Skeletal muscle satellite cell (primary cell): ENCODE measurements around the gene BORCS5.
A peak's percentile ranks its signal among the peaks of the same experiment; 100 is the strongest.

Source experiments
- H3K27me3 ChIP-seq: 2 replicates; pipeline ENCODE4 v1.7.0; 2013; ENCODE audit warnings: low read length; ENCODE audit not compliant: control insufficient read depth, insufficient read depth
- H3K36me3 ChIP-seq: 2 replicates; pipeline ENCODE4 v1.7.0; 2013; ENCODE audit warnings: mild to moderate bottlenecking, control low read depth, low read length; ENCODE audit not compliant: insufficient read depth
- H3K4me1 ChIP-seq: 2 replicates; pipeline ENCODE4 v1.7.0; 2013; ENCODE audit warnings: low read length; ENCODE audit not compliant: control insufficient read depth, insufficient read depth
- H3K4me2 ChIP-seq: 2 replicates; pipeline ENCODE4 v1.7.0; 2013; ENCODE audit warnings: mild to moderate bottlenecking, low read length
- H3K4me3 ChIP-seq: 2 replicates; pipeline ENCODE4 v1.7.0; 2013; ENCODE audit warnings: low read length
- H3K9ac ChIP-seq: 2 replicates; pipeline ENCODE4 v1.7.0; 2013; ENCODE audit warnings: mild to moderate bottlenecking, low read depth, low read length, moderate library complexity
- H3K9me3 ChIP-seq: replicated peaks from 2 replicates; pipeline ENCODE4 v1.7.0; 2013; ENCODE audit warnings: mild to moderate bottlenecking, control low read depth, low read length

BORCS5 gene

DNA sequence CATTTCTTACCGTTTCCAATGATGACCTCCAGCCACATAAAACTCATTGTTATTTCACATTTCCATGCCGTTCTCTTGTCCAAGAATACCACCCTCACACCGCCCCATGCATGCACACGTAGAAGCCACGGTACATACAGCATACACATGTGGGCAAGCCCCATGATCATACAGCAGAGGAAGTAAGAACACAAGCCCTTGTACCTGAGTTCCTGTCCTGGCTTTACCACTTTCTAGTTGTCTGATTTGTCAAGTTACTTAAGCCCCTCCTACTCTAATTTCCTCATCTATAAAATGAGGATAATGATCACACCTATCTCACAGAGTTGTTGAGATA lies 145.9 kb downstream of the BORCS5 start:
- Histone ChIP-seq H3K4me2 (no peak overlapping the region), H3K4me3 (no peak overlapping the region), H3K9me3 (no peaks in the 10 kb centered on the region), H3K36me3 (no peaks in the 10 kb centered on the region), H3K9ac (no peak overlapping the region), H3K27me3 (no peaks in the 10 kb centered on the region), H3K4me1 (peaks cover 6% of the 10 kb centered on the region)

GRCh38 chr12:12503384-12504078 lies 146.7 kb downstream of the BORCS5 start:
- Histone ChIP-seq H3K27me3 (no peaks in the 10 kb centered on the region), H3K9ac (no peak overlapping the region), H3K4me2 (no peak overlapping the region), H3K4me3 (no peak overlapping the region), H3K36me3 (no peaks in the 10 kb centered on the region), H3K4me1 (peaks cover 10% of the 10 kb centered on the region), H3K9me3 (no peaks in the 10 kb centered on the region)

DNA sequence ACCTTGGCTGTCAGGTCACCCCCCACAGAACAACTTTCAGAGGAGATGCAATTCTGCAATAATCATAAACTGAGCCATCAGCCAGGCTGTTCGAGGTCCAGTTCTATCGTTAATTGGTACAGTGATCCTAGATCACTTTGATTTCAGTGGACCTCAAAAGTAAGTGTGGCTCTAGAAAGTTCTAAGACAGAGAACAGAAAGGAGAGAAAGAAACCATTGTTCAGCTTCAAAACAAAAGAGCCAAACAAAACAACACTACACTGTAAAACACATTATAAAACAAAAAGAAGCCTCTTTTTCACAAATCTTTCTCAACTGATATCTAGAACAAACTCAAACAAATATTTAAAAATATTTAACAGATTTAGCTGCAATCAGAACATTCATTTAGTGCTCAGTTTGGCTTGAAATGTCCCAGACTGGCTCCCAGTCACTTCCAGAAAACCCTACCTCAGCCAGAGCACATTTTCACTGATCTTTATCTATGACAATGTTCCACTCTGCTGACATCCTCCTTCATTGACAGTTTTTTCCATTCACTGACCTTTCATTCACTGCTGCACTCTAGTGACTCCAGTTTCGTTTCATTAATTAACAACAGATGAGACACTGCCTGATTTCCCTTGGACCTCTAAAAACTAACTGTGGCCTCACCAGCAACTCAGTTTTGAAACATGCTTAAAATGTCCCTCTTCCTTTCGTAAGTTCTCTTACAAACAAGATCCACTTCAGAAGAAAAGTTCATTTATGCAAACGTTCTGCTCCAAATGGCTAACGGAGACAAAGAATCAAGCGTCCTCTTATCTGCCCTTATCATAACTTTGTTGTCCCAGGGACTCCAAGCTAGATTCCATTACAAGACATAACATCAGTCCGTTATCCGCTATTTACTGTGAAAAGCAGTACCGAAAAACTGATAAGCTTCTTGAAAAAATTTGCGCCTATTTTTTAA lies 148.9 kb downstream of the BORCS5 start:
- H3K4me1 ChIP-seq = peaks cover 14% of the 10 kb centered on the region
- no peaks in the 10 kb centered on the region for H3K9me3 ChIP-seq
- no peak overlapping the region for H3K4me3 ChIP-seq
- H3K4me2 ChIP-seq = peak overlapping the region; percentile 2
- no peaks in the 10 kb centered on the region for H3K27me3 ChIP-seq
- H3K36me3 ChIP-seq = no peaks in the 10 kb centered on the region
- no peak overlapping the region for H3K9ac ChIP-seq

DNA sequence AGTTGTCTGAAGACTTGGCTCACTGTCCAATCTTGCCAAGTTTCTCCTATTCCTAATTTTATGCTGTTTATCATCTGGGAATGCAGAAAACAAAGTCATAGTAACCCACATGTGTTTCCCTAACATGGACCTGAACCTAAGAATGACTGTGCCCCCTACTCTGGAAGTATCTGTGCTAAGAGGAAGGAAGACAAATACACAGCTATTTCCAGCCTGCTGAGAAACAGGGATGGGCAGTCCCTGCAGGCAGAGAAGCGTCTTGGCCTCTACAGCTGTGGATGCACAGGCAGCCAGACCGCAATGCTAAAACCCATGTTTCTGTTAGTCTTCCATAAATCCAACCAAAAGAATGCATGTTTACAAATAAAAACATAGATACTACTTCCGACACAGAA lies 149.6 kb downstream of the BORCS5 start:
- H3K4me1 ChIP-seq = peaks cover 14% of the 10 kb centered on the region
- no peak overlapping the region for H3K9ac ChIP-seq
- H3K4me2 ChIP-seq = no peak overlapping the region
- no peaks in the 10 kb centered on the region for H3K27me3 ChIP-seq
- H3K4me3 ChIP-seq = no peak overlapping the region
- H3K9me3 ChIP-seq = no peaks in the 10 kb centered on the region
- H3K36me3 ChIP-seq = no peaks in the 10 kb centered on the region

- no peaks in the 10 kb centered on the region for H3K36me3 ChIP-seq
- H3K27me3 ChIP-seq = no peaks in the 10 kb centered on the region
- no peak overlapping the region for H3K4me3 ChIP-seq
- H3K4me1 ChIP-seq = peaks cover 14% of the 10 kb centered on the region
- H3K4me2 ChIP-seq = no peak overlapping the region
- H3K9me3 ChIP-seq = no peaks in the 10 kb centered on the region
- no peak overlapping the region for H3K9ac ChIP-seq
Observed at GRCh38 chr12:12507121-12507520, 150.2 kb downstream of the BORCS5 start.

- no peak overlapping the region for H3K4me3 ChIP-seq
- no peak overlapping the region for H3K4me2 ChIP-seq
- H3K36me3 ChIP-seq = no peaks in the 10 kb centered on the region
- H3K27me3 ChIP-seq = no peaks in the 10 kb centered on the region
- H3K9me3 ChIP-seq = no peaks in the 10 kb centered on the region
- H3K9ac ChIP-seq = no peak overlapping the region
- peaks cover 14% of the 10 kb centered on the region for H3K4me1 ChIP-seq
Observed at GRCh38 chr12:12508612-12509011, 151.7 kb downstream of the BORCS5 start.

DNA sequence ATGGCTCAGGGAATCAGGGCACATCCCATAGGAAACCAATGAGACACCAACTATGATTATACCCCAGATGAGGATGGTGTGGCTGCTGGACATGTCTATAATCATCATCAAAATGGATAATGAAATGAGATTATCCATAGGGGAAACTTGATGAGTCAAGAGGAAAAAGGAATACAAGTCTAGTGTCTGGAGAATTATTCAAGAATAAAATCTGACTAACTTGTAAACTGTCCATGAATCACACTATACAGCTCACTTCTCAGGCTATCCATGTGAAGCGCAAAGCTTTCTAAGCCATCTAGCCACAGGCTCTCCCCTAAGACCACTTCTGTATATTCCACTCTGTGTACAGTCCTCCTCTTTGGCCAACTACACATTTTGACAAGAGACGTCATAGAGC lies 153.3 kb downstream of the BORCS5 start:
- H3K9me3 ChIP-seq = no peaks in the 10 kb centered on the region
- H3K4me1 ChIP-seq = peaks cover 14% of the 10 kb centered on the region
- no peaks in the 10 kb centered on the region for H3K36me3 ChIP-seq
- no peak overlapping the region for H3K9ac ChIP-seq
- no peak overlapping the region for H3K4me2 ChIP-seq
- no peak overlapping the region for H3K4me3 ChIP-seq
- H3K27me3 ChIP-seq = no peaks in the 10 kb centered on the region

DNA sequence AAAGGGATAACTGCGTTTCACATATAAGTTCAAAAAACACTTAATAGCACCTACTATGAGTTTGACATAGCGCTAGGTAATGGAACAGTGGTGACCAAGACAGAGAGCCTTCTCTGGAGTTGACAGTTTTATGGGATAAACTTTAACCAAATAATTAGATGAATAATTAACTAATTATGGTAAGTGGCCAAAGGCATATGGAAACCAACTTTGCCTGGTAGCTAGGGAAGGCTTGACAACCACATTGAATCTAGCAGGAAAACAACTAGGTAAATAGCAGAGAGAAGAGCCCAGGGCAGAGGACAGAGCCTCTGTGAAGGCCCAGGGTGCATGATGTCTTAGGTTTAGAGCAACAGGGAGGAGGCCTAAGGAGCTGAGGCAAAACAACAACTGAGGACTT lies 153.7 kb downstream of the BORCS5 start:
- no peaks in the 10 kb centered on the region for H3K9me3 ChIP-seq
- no peak overlapping the region for H3K9ac ChIP-seq
- H3K4me3 ChIP-seq = no peak overlapping the region
- no peaks in the 10 kb centered on the region for H3K27me3 ChIP-seq
- H3K4me1 ChIP-seq = peaks cover 14% of the 10 kb centered on the region
- no peaks in the 10 kb centered on the region for H3K36me3 ChIP-seq
- H3K4me2 ChIP-seq = no peak overlapping the region

DNA sequence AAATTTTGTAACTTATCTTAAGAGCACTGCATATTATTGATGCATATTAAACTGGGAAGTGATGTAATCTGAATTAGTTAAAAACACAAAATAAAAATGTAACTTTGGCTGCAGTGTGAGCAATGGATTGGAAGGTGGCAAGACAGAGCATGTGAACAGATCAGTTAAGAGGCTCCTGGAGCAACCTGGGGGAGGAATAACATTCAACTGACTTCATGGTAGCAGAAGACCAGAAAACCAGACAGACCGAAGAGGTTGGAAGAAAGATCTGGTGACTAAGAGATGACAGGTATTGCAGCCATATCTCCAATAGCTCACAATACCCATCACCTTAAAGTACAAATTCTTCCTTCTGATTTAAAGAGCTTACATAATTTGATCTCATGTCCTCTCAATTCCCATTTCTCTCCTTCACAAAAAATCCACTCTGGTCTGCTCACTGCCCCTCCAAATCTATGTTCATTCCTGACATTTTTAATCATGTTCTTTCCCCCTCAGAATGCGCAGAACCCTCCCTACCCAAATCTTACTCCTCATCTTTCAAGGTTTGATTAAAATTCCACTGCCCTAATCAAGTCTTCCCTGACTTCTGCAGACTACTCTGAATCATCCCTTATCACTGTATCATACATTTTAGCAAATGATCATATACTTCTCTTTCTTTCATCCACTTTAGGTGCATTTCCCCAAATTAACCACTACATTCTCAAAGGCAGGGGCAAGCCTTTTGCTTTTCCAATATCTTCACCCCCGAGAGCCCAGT lies 154.3 kb downstream of the BORCS5 start:
- no peak overlapping the region for H3K4me2 ChIP-seq
- no peaks in the 10 kb centered on the region for H3K9me3 ChIP-seq
- H3K4me3 ChIP-seq = no peak overlapping the region
- peaks cover 11% of the 10 kb centered on the region for H3K4me1 ChIP-seq
- H3K27me3 ChIP-seq = no peaks in the 10 kb centered on the region
- no peak overlapping the region for H3K9ac ChIP-seq
- H3K36me3 ChIP-seq = no peaks in the 10 kb centered on the region

DNA sequence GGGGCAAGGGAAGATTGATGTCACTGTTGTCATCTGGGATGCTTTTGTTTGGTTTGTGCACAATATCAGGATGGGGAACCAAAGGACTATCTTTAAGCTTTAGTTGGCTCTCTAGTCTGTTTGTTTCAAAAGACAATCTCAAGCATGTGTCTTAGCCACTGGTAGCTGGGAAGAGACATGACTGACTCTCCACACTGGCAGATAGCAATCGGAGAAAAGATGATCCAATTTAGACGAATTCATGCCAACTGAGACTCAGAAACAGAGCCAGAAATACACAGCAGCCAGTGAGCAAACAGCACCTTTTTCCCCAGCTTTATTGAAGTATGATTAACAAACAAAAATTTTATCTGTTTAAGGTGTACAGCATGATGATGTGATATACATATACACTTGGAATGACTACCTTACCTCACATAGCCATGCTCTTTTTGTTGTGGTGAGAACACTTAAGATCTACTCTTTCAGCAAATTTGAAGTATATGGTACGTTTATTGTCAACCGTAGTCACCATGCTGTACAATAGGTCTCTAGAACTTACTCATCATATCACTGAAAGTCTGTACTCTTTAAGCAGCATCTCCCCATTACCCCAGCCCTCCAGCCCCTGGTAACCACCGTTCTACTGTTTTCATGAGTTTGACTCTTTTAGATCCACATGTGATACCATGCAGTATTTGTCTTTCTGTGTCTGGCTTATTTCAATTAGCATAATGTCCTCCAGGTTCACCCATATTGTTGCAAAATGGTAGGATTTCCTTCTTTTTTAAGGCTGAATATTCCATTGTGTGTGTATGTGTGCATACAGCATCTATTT lies 155.2 kb downstream of the BORCS5 start:
- Histone ChIP-seq H3K36me3 (no peaks in the 10 kb centered on the region), H3K27me3 (no peaks in the 10 kb centered on the region), H3K9ac (no peak overlapping the region), H3K9me3 (no peaks in the 10 kb centered on the region), H3K4me2 (no peak overlapping the region), H3K4me1 (peaks cover 7% of the 10 kb centered on the region), H3K4me3 (no peak overlapping the region)
